Spleen (tissue), 11 donors: ENCODE measurements around the gene FOXE3. TPM values are rescaled to one million over a fixed set of nuclear protein-coding genes. Genes with fewer than 3 reads are reported as not detected.

Source experiments
- DNase-seq: peaks from one replicate; pipeline ENCODE4 v3.0.0-alpha.2; 2020
- H3K27ac ChIP-seq, 8 donors: fragments of 200-600 bp; sonication (generic) in 7 of 8; 1 replicate in 4 of 8; 2 replicates in 4 of 8; pipeline versions ENCODE4 v1.5.0 to v1.8.0; 2016 to 2021; ENCODE audit warnings: inconsistent platforms in 4 of 8, mild to moderate bottlenecking in 4 of 8, moderate library complexity in 1 of 8
- H3K27me3 ChIP-seq, 7 donors: fragments of 200-600 bp; sonication (generic) in 6 of 7; replicated peaks in 1 of 7; 1 replicate in 4 of 7; 2 replicates in 3 of 7; pipeline versions ENCODE4 v1.5.0 to v1.8.0; 2016 to 2021; ENCODE audit warnings: inconsistent platforms in 3 of 7, mild to moderate bottlenecking in 1 of 7
- H3K36me3 ChIP-seq, 6 donors: fragments of 200-600 bp; sonication (generic) in 5 of 6; 1 replicate in 4 of 6; 2 replicates in 2 of 6; pipeline versions ENCODE4 v1.5.0 to v1.8.0; 2016 to 2021; ENCODE audit warnings: inconsistent platforms in 2 of 6
- H3K4me1 ChIP-seq, 6 donors: fragments of 200-600 bp; sonication (generic) in 5 of 6; 1 replicate in 3 of 6; 2 replicates in 3 of 6; pipeline versions ENCODE4 v1.5.0 to v1.8.0; 2016 to 2021; ENCODE audit warnings: inconsistent platforms in 3 of 6
- H3K4me3 ChIP-seq, 8 donors: fragments of 200-600 bp; sonication (generic) in 7 of 8; 1 replicate in 4 of 8; 2 replicates in 4 of 8; pipeline versions ENCODE4 v1.5.0 to v1.8.0; 2016 to 2021; ENCODE audit warnings: inconsistent platforms in 4 of 8, mild to moderate bottlenecking in 4 of 8, moderate library complexity in 2 of 8
- H3K9me3 ChIP-seq, 8 donors: fragments of 200-600 bp; sonication (generic) in 7 of 8; 1 replicate in 4 of 8; 2 replicates in 4 of 8; pipeline versions ENCODE4 v1.5.0 to v1.8.0; 2016 to 2021; ENCODE audit warnings: inconsistent platforms in 4 of 8
- CTCF ChIP-seq, 11 experiments: fragments of 200-600 bp in 7 of 11; fragments of 450-650 bp in 4 of 11; sonication (generic) in 4 of 11; IDR thresholded peaks in 8 of 11; conservative IDR thresholded peaks in 3 of 11; 1 replicate in 7 of 11; 2 replicates in 4 of 11; pipeline versions ENCODE4 v1.4.0 to v1.8.0; 2016 to 2021; ENCODE audit warnings: antibody characterized with exemption in 11 of 11, inconsistent platforms in 4 of 11, mild to moderate bottlenecking in 1 of 11
- POLR2A ChIP-seq, 3 donors: fragments of 450-650 bp; IDR thresholded peaks; one replicate each; pipeline ENCODE4 v1.5.1; 2017; ENCODE audit warnings: antibody characterized with exemption in 3 of 3, mild to moderate bottlenecking in 1 of 3
- POLR2AphosphoS5 ChIP-seq, 3 donors: sonication (generic); formaldehyde crosslinking; IDR thresholded peaks; one replicate each; pipeline ENCODE4 v1.5.1; 2017; ENCODE audit warnings: antibody characterized with exemption in 3 of 3
- WGBS, 5 donors: extraction: QIAGEN DNeasy Blood & Tissue Kit in 3 of 5; methylation state at CpG; one replicate each; pipeline versions ENCODE4 v1.1.5 to v1.1.7; 2013 to 2018; 5-methylcytosine and 5-hydroxymethylcytosine counted together
- intact Hi-C: fragments of 100-400 bp; cut with DNase I; formaldehyde crosslinking; loops from one replicate; pipeline ENCODE4 v1.15.0; 2023; ENCODE audit warnings: low total_unique reads
- polyA plus RNA-seq, 3 donors: library from polyadenylated mRNA; stranded (reverse); fragments of 200-250 nt; gene quantifications; one replicate each; pipeline ENCODE4 v1.2.1, GENCODE V29; 2013
- total RNA-seq, 7 donors: library from RNA; depleted of rRNA in 3 of 7; stranded (reverse); fragments of >200 nt in 3 of 7; fragmentation: NEBNext Ultra II Directional in 4 of 7; extraction: Animal tissue kit (Norgen Biotek cat#: 25700) in 4 of 7; gene quantifications; one replicate each; pipeline versions ENCODE4 v1.1.0 to v1.2.1, GENCODE V29; 2016 to 2021
- donor health status: healthy with polysubstance abuse.
- donor health status: DM: no; HTN: no; CAD: no; lungs with moderate emphysema.
- donor health status: DM: no; HTN: no; CAD: no.
- donor health status: Bipolar disorder and iron deficiency.
- donor health status: healthy.
- donor health status: DM: no; HTN: no; CAD: no.
- donor health status: DM: yes; HTN: yes; CAD: no.

The FOXE3 gene
- total and polyA plus RNA-seq, 10 donors = not detected

GRCh38 chr1:47418122-47418521 is 2.0 kb downstream of the FOXE3 start:
- WGBS, 5 donors = 58 to 91% (median 81%) methylated on average over 2 of the region's 2 CpGs
- Histone ChIP-seq H3K9me3 (no peaks in the 10 kb centered on the region), H3K4me1 (peaks cover 0 to 8% (median 4%) of the 10 kb centered on the region in 6 donors), H3K27me3 (peaks cover 0 to 76% (median 37%) of the 10 kb centered on the region in 7 donors), H3K36me3 (no peaks in the 10 kb centered on the region), H3K4me3 (no peak overlapping the region), H3K27ac (no peak overlapping the region)
- no peak for TF ChIP-seq POLR2A (IDR thresholded peaks at IDR 0.05)
- TF ChIP-seq POLR2AphosphoS5 (IDR thresholded peaks at IDR 0.05) = no peak
- no peak for TF ChIP-seq CTCF (IDR thresholded peaks at IDR 0.05 in 8 of 11, conservative IDR thresholded peaks at IDR 0.05 in 3 of 11)
- no peak for DNase-seq
- intact Hi-C loops = no loop called here

GRCh38 chr1:47418681-47419325 is 2.7 kb downstream of the FOXE3 start:
- Histone ChIP-seq H3K4me1 (peaks cover 0 to 8% (median 4%) of the 10 kb centered on the region in 6 donors), H3K27me3 (peaks cover 0 to 81% (median 37%) of the 10 kb centered on the region in 7 donors), H3K4me3 (no peak overlapping the region), H3K36me3 (no peaks in the 10 kb centered on the region), H3K27ac (no peak overlapping the region), H3K9me3 (no peaks in the 10 kb centered on the region)
- 86 to 94% (median 91%) methylated on average over 6 of the region's 6 CpGs for WGBS, 5 donors
- intact Hi-C loops = no loop called here
- no peak for DNase-seq
- TF ChIP-seq CTCF (IDR thresholded peaks at IDR 0.05 in 8 of 11, conservative IDR thresholded peaks at IDR 0.05 in 3 of 11) (no peak), POLR2AphosphoS5 (IDR thresholded peaks at IDR 0.05) (no peak), POLR2A (IDR thresholded peaks at IDR 0.05) (no peak)

DNA sequence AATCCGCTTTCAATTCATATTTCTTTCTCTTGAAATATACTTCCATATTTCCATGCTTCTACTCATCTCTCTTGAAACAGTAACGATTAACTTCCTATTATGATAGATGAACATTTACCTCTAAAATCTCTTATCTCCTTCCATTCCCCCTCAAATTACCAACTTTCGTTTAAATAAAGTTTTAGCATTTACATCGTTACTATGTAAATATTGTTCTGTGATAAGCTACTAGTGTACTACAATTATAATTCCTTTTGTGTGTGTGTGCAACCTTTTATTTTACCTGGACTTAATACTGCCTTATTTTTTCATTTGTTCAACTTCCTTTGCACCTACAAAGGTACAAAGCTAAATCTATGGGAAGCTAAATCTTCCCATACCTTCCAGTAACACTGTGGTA is 4.5 kb downstream of the FOXE3 start:
- Histone ChIP-seq H3K9me3 (no peaks in the 10 kb centered on the region), H3K4me1 (peaks cover 0 to 12% (median 4%) of the 10 kb centered on the region in 6 donors), H3K27me3 (peaks cover 0 to 81% (median 29%) of the 10 kb centered on the region in 7 donors), H3K27ac (no peak overlapping the region), H3K36me3 (no peaks in the 10 kb centered on the region), H3K4me3 (no peak overlapping the region)
- intact Hi-C loops = loop anchor here (10.0 kb wide), 1 partner anchor 226 kb away; the partner anchor contains the start of gene PDZK1IP1
- WGBS, 5 donors = 88 to 92% (median 92%) methylated on average over 4 of the region's 4 CpGs
- TF ChIP-seq CTCF (IDR thresholded peaks at IDR 0.05 in 8 of 11, conservative IDR thresholded peaks at IDR 0.05 in 3 of 11) (no peak), POLR2AphosphoS5 (IDR thresholded peaks at IDR 0.05) (no peak), POLR2A (IDR thresholded peaks at IDR 0.05) (no peak)
- no peak for DNase-seq

- intact Hi-C loops = loop anchor here (10.0 kb wide), 1 partner anchor 229 kb away; the partner anchor contains the start of gene PDZK1IP1
- Histone ChIP-seq H3K9me3 (no peaks in the 10 kb centered on the region), H3K27me3 (peaks cover 0 to 66% (median 2%) of the 10 kb centered on the region in 7 donors), H3K4me3 (no peak overlapping the region), H3K4me1 (peaks cover 0 to 3% (median 0%) of the 10 kb centered on the region in 6 donors), H3K36me3 (no peaks in the 10 kb centered on the region), H3K27ac (no peak overlapping the region)
- no peak for DNase-seq
- TF ChIP-seq POLR2A (IDR thresholded peaks at IDR 0.05) (no peak), CTCF (IDR thresholded peaks at IDR 0.05 in 8 of 11, conservative IDR thresholded peaks at IDR 0.05 in 3 of 11) (no peak), POLR2AphosphoS5 (IDR thresholded peaks at IDR 0.05) (no peak)
- WGBS, 5 donors = 45 to 60% (median 52%) methylated on average over 2 of the region's 2 CpGs
These were observed 7.8 kb downstream of the FOXE3 start for GRCh38 chr1:47423872-47424271.
